Ovary (tissue), 9 donors: ENCODE measurements around the gene SFMBT2. TPM values are rescaled to one million over a fixed set of nuclear protein-coding genes. Genes with fewer than 3 reads are reported as not detected.
"Not testable (repeated sequence)": the region's sequence is repeated elsewhere in the genome, so short reads cannot be mapped to it uniquely, and the experiment has no call there.

Experiments used
- DNase-seq, 5 donors: peaks; one replicate each; pipeline ENCODE4 v3.0.0-alpha.2; 2019 to 2020
- H3K27ac ChIP-seq, 2 donors: fragments of 200-600 bp; one replicate each; pipeline versions ENCODE4 v1.5.1 to v1.8.0; 2019 to 2022
- H3K27me3 ChIP-seq: fragments of 200-600 bp; one replicate; pipeline ENCODE4 v1.8.0; 2022
- H3K36me3 ChIP-seq: fragments of 200-600 bp; sonication (generic); one replicate; pipeline ENCODE4 v1.5.1; 2019
- H3K4me1 ChIP-seq: one replicate; pipeline ENCODE4 v1.8.1; 2013; ENCODE audit warnings: mild to moderate bottlenecking, moderate library complexity; ENCODE audit not compliant: insufficient read depth
- H3K4me3 ChIP-seq: fragments of 200-600 bp; sonication (generic); one replicate; pipeline ENCODE4 v1.5.1; 2017
- H3K9me3 ChIP-seq, 2 donors: fragments of 200-600 bp in 1 of 2; sonication (generic) in 1 of 2; one replicate each; pipeline versions ENCODE4 v1.5.1 to v1.8.1; 2013 to 2019; ENCODE audit warnings: mild to moderate bottlenecking in 1 of 2, moderate library complexity in 1 of 2
- CTCF ChIP-seq, 3 donors: fragments of 450-650 bp in 2 of 3; fragments of 200-600 bp in 1 of 3; IDR thresholded peaks; one replicate each; pipeline versions ENCODE4 v1.5.1 to v1.8.0; 2016 to 2022; ENCODE audit warnings: antibody characterized with exemption in 3 of 3, mild to moderate bottlenecking in 1 of 3
- EP300 ChIP-seq: sonication (generic); formaldehyde crosslinking; IDR thresholded peaks from one replicate; pipeline ENCODE4 v1.6.1; 2017; ENCODE audit warnings: antibody characterized with exemption
- POLR2A ChIP-seq: fragments of 450-650 bp; IDR thresholded peaks from one replicate; pipeline ENCODE4 v1.6.1; 2017; ENCODE audit warnings: antibody characterized with exemption, mild to moderate bottlenecking, moderate library complexity
- WGBS, 3 donors: extraction: QIAGEN DNeasy Blood & Tissue Kit in 1 of 3; methylation state at CpG; one replicate each; pipeline versions ENCODE4 v1.1.5 to v1.1.7; 2013 to 2017; 5-methylcytosine and 5-hydroxymethylcytosine counted together
- intact Hi-C, 4 donors: fragments of 100-400 bp; cut with DNase I; formaldehyde crosslinking; loops; one replicate each; pipeline versions ENCODE4 v1.11.0 to v1.15.1; 2022 to 2023
- polyA plus RNA-seq, 2 donors: library from polyadenylated mRNA; stranded (reverse); fragments of 200-250 nt in 1 of 2; fragments of 350-450 nt in 1 of 2; fragmentation: Illumina TruSeq in 1 of 2; extraction: RNeasy Lipid Tissue Mini Kit (QIAGEN cat#74804) in 1 of 2; gene quantifications; one replicate each; pipeline ENCODE4 v1.2.3, GENCODE V29; 2013 to 2014
- total RNA-seq, 7 donors: library from RNA; depleted of rRNA in 2 of 7; stranded (reverse); fragments of >200 nt in 2 of 7; fragmentation: NEBNext Ultra II Directional in 3 of 7; extraction: Animal tissue kit (Norgen Biotek cat#: 25700) in 3 of 7; gene quantifications; one replicate each; pipeline versions ENCODE4 v1.1.0 to v1.2.4, GENCODE V29; 2016 to 2023
- donor health status: DM: no; HTN: no; CAD: no; lungs with moderate emphysema.
- donor health status: DM: no; HTN: no; CAD: no.
- donor health status: Bipolar disorder and iron deficiency.
- donor health status: DM: yes; HTN: yes; CAD: no.
- donor health status: DM: no; HTN: no; CAD: no.
- donor health status: DM: yes; HTN: yes; CAD: no.

Gene SFMBT2
- total and polyA plus RNA-seq, 9 donors: 5.0 to 28.1 (median 17.8) TPM

GRCh38 chr10:7185367-7185690 lies 225.5 kb downstream of the SFMBT2 start:
- no peak overlapping the region for H3K4me3 ChIP-seq
- no peaks in the 10 kb centered on the region for H3K36me3 ChIP-seq
- no peaks in the 10 kb centered on the region for H3K9me3 ChIP-seq
- 93 to 95% (median 95%) methylated on average over 4 of the region's 4 CpGs for WGBS, 3 donors
- no peak overlapping the region for H3K27ac ChIP-seq
- H3K4me1 ChIP-seq: no peaks in the 10 kb centered on the region
- intact Hi-C loops: no loop called here
- no peaks in the 10 kb centered on the region for H3K27me3 ChIP-seq
- no peak for DNase-seq
- TF ChIP-seq POLR2A (no peak), CTCF (IDR thresholded peaks at IDR 0.05) (no peak), EP300 (no peak)

GRCh38 chr10:7184660-7185366 lies 226.0 kb downstream of the SFMBT2 start:
- Histone ChIP-seq H3K4me1 (no peaks in the 10 kb centered on the region), H3K36me3 (no peaks in the 10 kb centered on the region), H3K27ac (no peak overlapping the region), H3K27me3 (no peaks in the 10 kb centered on the region), H3K9me3 (no peaks in the 10 kb centered on the region), H3K4me3 (no peak overlapping the region)
- intact Hi-C loops: no loop called here
- no peak for DNase-seq
- TF ChIP-seq CTCF (IDR thresholded peaks at IDR 0.05): no peak
- TF ChIP-seq EP300: no peak
- no peak for TF ChIP-seq POLR2A
- WGBS, 3 donors: 95 to 96% (median 96%) methylated on average over 14 of the region's 14 CpGs

GRCh38 chr10:7184116-7184515 lies 226.7 kb downstream of the SFMBT2 start:
- H3K4me3 ChIP-seq, H3K27ac ChIP-seq, H3K36me3 ChIP-seq, H3K9me3 ChIP-seq, intact Hi-C loops, DNase-seq, H3K27me3 ChIP-seq, H3K4me1 ChIP-seq: not testable (repeated sequence)
- WGBS, 3 donors: 92 to 95% (median 92%) methylated on average over 2 of the region's 2 CpGs

GRCh38 chr10:7182327-7182726 lies 228.5 kb downstream of the SFMBT2 start:
- H3K4me1 ChIP-seq, H3K27ac ChIP-seq, H3K27me3 ChIP-seq, H3K4me3 ChIP-seq, H3K9me3 ChIP-seq, H3K36me3 ChIP-seq, DNase-seq, intact Hi-C loops: not testable (repeated sequence)
- WGBS, 3 donors: 92 to 98% (median 97%) methylated on average over 1 of the region's 1 CpG

- H3K36me3 ChIP-seq: no peaks in the 10 kb centered on the region
- H3K4me1 ChIP-seq: no peaks in the 10 kb centered on the region
- no peak overlapping the region for H3K27ac ChIP-seq
- H3K9me3 ChIP-seq: no peaks in the 10 kb centered on the region
- H3K27me3 ChIP-seq: no peaks in the 10 kb centered on the region
- intact Hi-C loops: no loop called here
- 91 to 97% (median 96%) methylated on average over 2 of the region's 2 CpGs for WGBS, 3 donors
- TF ChIP-seq EP300 (no peak), CTCF (IDR thresholded peaks at IDR 0.05) (no peak), POLR2A (no peak)
- H3K4me3 ChIP-seq: no peak overlapping the region
- DNase-seq: no peak
Observed at GRCh38 chr10:7181420-7181819, 229.4 kb downstream of the SFMBT2 start.
